HCT116 (cell line): ENCODE data around the gene TTLL11. TPM values are rescaled to one million over a fixed set of nuclear protein-coding genes. Genes with fewer than 3 reads are reported as not detected.

Experiments
- ATAC-seq: fragments of 200-7000 bp; cut with Tn5 transposase; 2 replicates; pipeline ENCODE4 v1.9.1; 2020; ENCODE audit warnings: mild to moderate bottlenecking, moderate library complexity
- BruUV-seq: library from RNA; stranded (reverse); fragments of 400-500 nt; replicated peaks from 2 replicates; lab custom pipeline; 2021; lab: Mats Ljungman, UMichigan
- CTCF ChIA-PET: fragments of 300-600 bp; sonication (Branson Sonifier 250); formaldehyde crosslinking; loops from one replicate; lab custom pipeline; 2021; ENCODE audit warnings: antibody characterized with exemption; lab: Charles Lee
- POLR2A ChIA-PET: fragments of 300-600, 350-600 bp; sonication (Branson Sonifier 250); formaldehyde crosslinking; loops from one replicate; lab custom pipeline; 2021; ENCODE audit warnings: antibody characterized with exemption; lab: Charles Lee
- RAD21 ChIA-PET, 2 experiments: fragments of 300-600 bp; sonication (Branson Sonifier 250); formaldehyde crosslinking; loops; one replicate each; lab custom pipeline; 2023; ENCODE audit warnings: low total read pairs in 2 of 2; ENCODE audit not compliant: uncharacterized antibody in 2 of 2, unreplicated experiment in 2 of 2, low non-redundant PET in 1 of 2; lab: Charles Lee
- DNase-seq: peaks from one replicate; pipeline ENCODE4 v3.0.0-alpha.2; 2010; ENCODE audit warnings: low read depth, low spot score
- H2AFZ ChIP-seq: fragments of 200-600 bp; shearing (Covaris generic), sonication (generic); 2 replicates; pipeline ENCODE4 v1.6.1; 2017; ENCODE audit warnings: low read depth, mixed run types, mixed read lengths, antibody characterized with exemption, low read length; ENCODE audit not compliant: poor library complexity, severe bottlenecking
- H3K27ac ChIP-seq: 2 replicates; pipeline ENCODE4 v1.5.1; 2012; ENCODE audit warnings: low read depth, low read length
- H3K27me3 ChIP-seq: fragments of 200-600 bp; sonication (generic); 2 replicates; pipeline ENCODE4 v1.6.1; 2016; ENCODE audit warnings: mixed run types, low read length, mixed read lengths; ENCODE audit not compliant: insufficient read depth
- H3K36me3 ChIP-seq, 2 experiments: fragments of 200-500 bp in 1 of 2; fragments of 200-600 bp in 1 of 2; sonication (Bioruptor generic) in 1 of 2; sonication (generic) in 1 of 2; 2 replicates each; pipeline versions ENCODE4 v1.5.1 to v1.6.1; 2014 to 2016; ENCODE audit warnings: low read length in 2 of 2, inconsistent platforms in 1 of 2, mixed read lengths in 1 of 2, mixed run types in 1 of 2; ENCODE audit not compliant: insufficient read depth in 2 of 2, control insufficient read depth in 1 of 2
- H3K4me1 ChIP-seq, 2 experiments: fragments of 200-600 bp in 1 of 2; sonication (generic) in 1 of 2; 2 replicates each; pipeline versions ENCODE4 v1.5.1 to v1.6.1; 2012 to 2017; ENCODE audit warnings: low read length in 2 of 2, inconsistent platforms in 1 of 2, mild to moderate bottlenecking in 1 of 2, mixed read lengths in 1 of 2, mixed run types in 1 of 2, moderate library complexity in 1 of 2; ENCODE audit not compliant: insufficient read depth in 2 of 2, control insufficient read depth in 1 of 2
- H3K4me2 ChIP-seq: fragments of 200-600 bp; sonication (generic); 2 replicates; pipeline ENCODE4 v1.6.1; 2017; ENCODE audit warnings: mixed run types, low read length, mixed read lengths
- H3K4me3 ChIP-seq, 2 experiments: fragments of 200-600 bp in 1 of 2; sonication (generic) in 1 of 2; replicated peaks in 1 of 2; 2 replicates each; pipeline ENCODE4 v1.5.1; 2011 to 2016; ENCODE audit warnings: low read length in 2 of 2, control low read depth in 1 of 2, low read depth in 1 of 2, mild to moderate bottlenecking in 1 of 2, mixed read lengths in 1 of 2, mixed run types in 1 of 2
- H3K79me2 ChIP-seq: fragments of 200-600 bp; sonication (generic); 2 replicates; pipeline ENCODE4 v1.6.1; 2017; ENCODE audit warnings: mild to moderate bottlenecking, mixed run types, low read length, moderate library complexity, mixed read lengths; ENCODE audit not compliant: insufficient read depth
- H3K9ac ChIP-seq: fragments of 200-600 bp; sonication (generic); 2 replicates; pipeline ENCODE4 v1.6.1; 2016; ENCODE audit warnings: low read length, mixed read lengths
- H3K9me2 ChIP-seq: fragments of 200-600 bp; sonication (generic), shearing (Covaris generic); 2 replicates; pipeline ENCODE4 v1.6.1; 2017; ENCODE audit warnings: mixed run types, mild to moderate bottlenecking, moderate library complexity; ENCODE audit not compliant: insufficient read depth
- H3K9me3 ChIP-seq, 2 experiments: fragments of 200-500 bp in 1 of 2; fragments of 200-600 bp in 1 of 2; sonication (Bioruptor generic) in 1 of 2; sonication (generic) in 1 of 2; 2 replicates each; pipeline ENCODE4 v1.6.1; 2014 to 2017; ENCODE audit warnings: low read length in 2 of 2, mixed read lengths in 2 of 2, inconsistent platforms in 1 of 2, low read depth in 1 of 2, mild to moderate bottlenecking in 1 of 2, mixed run types in 1 of 2, moderate library complexity in 1 of 2; ENCODE audit not compliant: control insufficient read depth in 1 of 2, insufficient read depth in 1 of 2
- H4K20me1 ChIP-seq: fragments of 200-600 bp; sonication (generic), shearing (Covaris generic); 2 replicates; pipeline ENCODE4 v1.6.1; 2017; ENCODE audit warnings: mixed run types, mild to moderate bottlenecking, moderate library complexity; ENCODE audit not compliant: insufficient read depth
- EGR1 ChIP-seq: IDR thresholded peaks from 2 replicates; pipeline ENCODE4 v1.6.1; 2012; ENCODE audit warnings: low read depth
- ELF1 ChIP-seq: IDR thresholded peaks from 2 replicates; pipeline ENCODE4 v1.6.1; 2012; ENCODE audit warnings: low read depth, borderline replicate concordance
- JUND ChIP-seq: IDR thresholded peaks from 2 replicates; pipeline ENCODE4 v1.6.1; 2012
- POLR2AphosphoS5 ChIP-seq: IDR thresholded peaks from 2 replicates; pipeline ENCODE4 v1.6.1; 2011; ENCODE audit warnings: mild to moderate bottlenecking, low read depth, low read length, moderate library complexity
- RAD21 ChIP-seq: IDR thresholded peaks from 2 replicates; pipeline ENCODE4 v1.6.1; 2012; ENCODE audit warnings: low read depth, mild to moderate bottlenecking
- SRF ChIP-seq: IDR thresholded peaks from 2 replicates; pipeline ENCODE4 v1.6.1; 2012; ENCODE audit warnings: low read depth
- intact Hi-C: fragments of 100-400 bp; cut with micrococcal nuclease; formaldehyde crosslinking; loops from 2 replicates; pipeline ENCODE4 v1.10.0; 2022
- total RNA-seq: library from RNA; stranded (reverse); gene quantifications from one replicate; pipeline ENCODE4 v1.2.1, GENCODE V29; 2021; ENCODE audit not compliant: unreplicated experiment
- TF ChIP-seq, protein P1 (sequence below): IDR thresholded peaks from 2 replicates; pipeline ENCODE4 v1.6.1; 2012; ENCODE audit warnings: low read depth
- TF ChIP-seq, protein P2 (sequence below), 3 experiments: fragments of 200-600 bp in 1 of 3; sonication (generic) in 1 of 3; IDR thresholded peaks in 2 of 3; conservative IDR thresholded peaks in 1 of 3; 2 replicates each; pipeline ENCODE4 v1.5.1; 2012 to 2017; ENCODE audit warnings: low read depth in 2 of 3, low read length in 2 of 3, antibody characterized with exemption in 1 of 3, borderline replicate concordance in 1 of 3, control low read depth in 1 of 3, mild to moderate bottlenecking in 1 of 3, mixed read lengths in 1 of 3, mixed run types in 1 of 3, moderate library complexity in 1 of 3; ENCODE audit not compliant: insufficient read depth in 1 of 3
- TF ChIP-seq, protein P3 (sequence below): IDR thresholded peaks from 2 replicates; pipeline ENCODE4 v1.6.1; 2011; ENCODE audit warnings: mild to moderate bottlenecking, low read length, moderate library complexity; ENCODE audit not compliant: insufficient replicate concordance; ENCODE audit errors: extremely low read depth
- TF ChIP-seq, protein P4 (sequence below): IDR thresholded peaks from 2 replicates; pipeline ENCODE4 v1.6.1; 2012

TTLL11 gene
- total RNA-seq, 1 experiment from 2014 or later = 2.2 TPM

DNA sequence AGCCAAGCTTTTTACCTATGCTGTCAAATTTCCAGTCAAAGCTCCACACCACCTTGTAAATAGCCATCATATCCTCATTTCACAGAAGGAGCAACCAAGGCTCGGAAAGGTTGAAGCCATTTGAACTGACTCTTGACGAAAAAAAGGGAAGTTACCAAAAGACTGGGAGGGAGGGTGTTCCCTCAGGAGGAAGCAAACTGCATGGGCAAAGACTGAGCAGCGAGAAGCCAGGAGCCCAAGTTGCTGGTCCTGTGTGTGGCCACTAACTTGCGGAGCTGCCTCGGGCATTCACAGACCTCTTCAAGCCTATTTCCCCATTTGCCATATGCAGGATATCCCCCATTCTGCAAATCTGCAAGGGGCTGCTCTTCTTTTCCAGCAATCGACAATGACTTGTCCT is 37.4 kb downstream of the TTLL11 start:
- BruUV-seq = no TSS peak
- intact Hi-C loops = no loop called here
- H3K79me2 ChIP-seq = no peaks in the 10 kb centered on the region

More for the DNA sequence above, 37.4 kb downstream of the TTLL11 start:
- no peak overlapping the region for H2AFZ ChIP-seq
- ATAC-seq (no peak), DNase-seq (no peak)
- CTCF ChIA-PET = no interaction called here
- no peak overlapping the region for H3K9ac ChIP-seq
- TF ChIP-seq ELF1 (no peak), POLR2AphosphoS5 (no peak), RAD21 (no peak), EGR1 (no peak), SRF (no peak), JUND (no peak)
- TF ChIP-seq, protein P1, sequence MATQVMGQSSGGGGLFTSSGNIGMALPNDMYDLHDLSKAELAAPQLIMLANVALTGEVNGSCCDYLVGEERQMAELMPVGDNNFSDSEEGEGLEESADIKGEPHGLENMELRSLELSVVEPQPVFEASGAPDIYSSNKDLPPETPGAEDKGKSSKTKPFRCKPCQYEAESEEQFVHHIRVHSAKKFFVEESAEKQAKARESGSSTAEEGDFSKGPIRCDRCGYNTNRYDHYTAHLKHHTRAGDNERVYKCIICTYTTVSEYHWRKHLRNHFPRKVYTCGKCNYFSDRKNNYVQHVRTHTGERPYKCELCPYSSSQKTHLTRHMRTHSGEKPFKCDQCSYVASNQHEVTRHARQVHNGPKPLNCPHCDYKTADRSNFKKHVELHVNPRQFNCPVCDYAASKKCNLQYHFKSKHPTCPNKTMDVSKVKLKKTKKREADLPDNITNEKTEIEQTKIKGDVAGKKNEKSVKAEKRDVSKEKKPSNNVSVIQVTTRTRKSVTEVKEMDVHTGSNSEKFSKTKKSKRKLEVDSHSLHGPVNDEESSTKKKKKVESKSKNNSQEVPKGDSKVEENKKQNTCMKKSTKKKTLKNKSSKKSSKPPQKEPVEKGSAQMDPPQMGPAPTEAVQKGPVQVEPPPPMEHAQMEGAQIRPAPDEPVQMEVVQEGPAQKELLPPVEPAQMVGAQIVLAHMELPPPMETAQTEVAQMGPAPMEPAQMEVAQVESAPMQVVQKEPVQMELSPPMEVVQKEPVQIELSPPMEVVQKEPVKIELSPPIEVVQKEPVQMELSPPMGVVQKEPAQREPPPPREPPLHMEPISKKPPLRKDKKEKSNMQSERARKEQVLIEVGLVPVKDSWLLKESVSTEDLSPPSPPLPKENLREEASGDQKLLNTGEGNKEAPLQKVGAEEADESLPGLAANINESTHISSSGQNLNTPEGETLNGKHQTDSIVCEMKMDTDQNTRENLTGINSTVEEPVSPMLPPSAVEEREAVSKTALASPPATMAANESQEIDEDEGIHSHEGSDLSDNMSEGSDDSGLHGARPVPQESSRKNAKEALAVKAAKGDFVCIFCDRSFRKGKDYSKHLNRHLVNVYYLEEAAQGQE = no peak
- TF ChIP-seq, protein P2, sequence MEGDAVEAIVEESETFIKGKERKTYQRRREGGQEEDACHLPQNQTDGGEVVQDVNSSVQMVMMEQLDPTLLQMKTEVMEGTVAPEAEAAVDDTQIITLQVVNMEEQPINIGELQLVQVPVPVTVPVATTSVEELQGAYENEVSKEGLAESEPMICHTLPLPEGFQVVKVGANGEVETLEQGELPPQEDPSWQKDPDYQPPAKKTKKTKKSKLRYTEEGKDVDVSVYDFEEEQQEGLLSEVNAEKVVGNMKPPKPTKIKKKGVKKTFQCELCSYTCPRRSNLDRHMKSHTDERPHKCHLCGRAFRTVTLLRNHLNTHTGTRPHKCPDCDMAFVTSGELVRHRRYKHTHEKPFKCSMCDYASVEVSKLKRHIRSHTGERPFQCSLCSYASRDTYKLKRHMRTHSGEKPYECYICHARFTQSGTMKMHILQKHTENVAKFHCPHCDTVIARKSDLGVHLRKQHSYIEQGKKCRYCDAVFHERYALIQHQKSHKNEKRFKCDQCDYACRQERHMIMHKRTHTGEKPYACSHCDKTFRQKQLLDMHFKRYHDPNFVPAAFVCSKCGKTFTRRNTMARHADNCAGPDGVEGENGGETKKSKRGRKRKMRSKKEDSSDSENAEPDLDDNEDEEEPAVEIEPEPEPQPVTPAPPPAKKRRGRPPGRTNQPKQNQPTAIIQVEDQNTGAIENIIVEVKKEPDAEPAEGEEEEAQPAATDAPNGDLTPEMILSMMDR (IDR thresholded peaks at IDR 0.05 in 2 of 3, conservative IDR thresholded peaks at IDR 0.05 in 1 of 3; ENCODE audit: borderline replicate concordance in 1 of 3, insufficient read depth in 1 of 3, low read depth in 2 of 3, low read length in 2 of 3) = no peak
- TF ChIP-seq, protein P3, sequence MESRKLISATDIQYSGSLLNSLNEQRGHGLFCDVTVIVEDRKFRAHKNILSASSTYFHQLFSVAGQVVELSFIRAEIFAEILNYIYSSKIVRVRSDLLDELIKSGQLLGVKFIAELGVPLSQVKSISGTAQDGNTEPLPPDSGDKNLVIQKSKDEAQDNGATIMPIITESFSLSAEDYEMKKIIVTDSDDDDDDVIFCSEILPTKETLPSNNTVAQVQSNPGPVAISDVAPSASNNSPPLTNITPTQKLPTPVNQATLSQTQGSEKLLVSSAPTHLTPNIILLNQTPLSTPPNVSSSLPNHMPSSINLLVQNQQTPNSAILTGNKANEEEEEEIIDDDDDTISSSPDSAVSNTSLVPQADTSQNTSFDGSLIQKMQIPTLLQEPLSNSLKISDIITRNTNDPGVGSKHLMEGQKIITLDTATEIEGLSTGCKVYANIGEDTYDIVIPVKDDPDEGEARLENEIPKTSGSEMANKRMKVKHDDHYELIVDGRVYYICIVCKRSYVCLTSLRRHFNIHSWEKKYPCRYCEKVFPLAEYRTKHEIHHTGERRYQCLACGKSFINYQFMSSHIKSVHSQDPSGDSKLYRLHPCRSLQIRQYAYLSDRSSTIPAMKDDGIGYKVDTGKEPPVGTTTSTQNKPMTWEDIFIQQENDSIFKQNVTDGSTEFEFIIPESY = no peak
- TF ChIP-seq, protein P4, sequence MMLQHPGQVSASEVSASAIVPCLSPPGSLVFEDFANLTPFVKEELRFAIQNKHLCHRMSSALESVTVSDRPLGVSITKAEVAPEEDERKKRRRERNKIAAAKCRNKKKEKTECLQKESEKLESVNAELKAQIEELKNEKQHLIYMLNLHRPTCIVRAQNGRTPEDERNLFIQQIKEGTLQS = no peak
- no peaks in the 10 kb centered on the region for H3K4me1 ChIP-seq
- no peaks in the 10 kb centered on the region for H3K9me2 ChIP-seq
- H3K27me3 ChIP-seq = no peaks in the 10 kb centered on the region
- H3K4me2 ChIP-seq = no peak overlapping the region
- no peak overlapping the region for H3K4me3 ChIP-seq
- RAD21 ChIA-PET = no interaction called here
- H3K9me3 ChIP-seq = no peaks in the 10 kb centered on the region
- no peak overlapping the region for H3K27ac ChIP-seq
- H3K36me3 ChIP-seq = no peaks in the 10 kb centered on the region
- POLR2A ChIA-PET = no interaction called here
- H4K20me1 ChIP-seq = no peaks in the 10 kb centered on the region
